Left renal cortex interstitium (tissue), 4 donors: ENCODE data around the gene PRDM15. TPM values are rescaled to one million over a fixed set of nuclear protein-coding genes. Genes with fewer than 3 reads are reported as not detected.

Experiments used
- DNase-seq, 4 donors: peaks; one replicate each; pipeline ENCODE4 v3.0.0-alpha.2; 2013; ENCODE audit warnings: low read depth in 4 of 4, low spot score in 2 of 4, missing footprints in 1 of 4
- polyA plus RNA-seq, 4 donors: library from polyadenylated mRNA; unstranded; fragments of 120-200 nt; gene quantifications; one replicate each; pipeline ENCODE4 v1.2.1, GENCODE V29; 2013; ENCODE audit not compliant: insufficient read length in 4 of 4

PRDM15 gene
- polyA plus RNA-seq, 4 donors = 5.2 to 8.4 (median 6.5) TPM

- no peak for DNase-seq
These were observed 35.2 kb upstream of the PRDM15 start for GRCh38 chr21:41914358-41914757.

DNA sequence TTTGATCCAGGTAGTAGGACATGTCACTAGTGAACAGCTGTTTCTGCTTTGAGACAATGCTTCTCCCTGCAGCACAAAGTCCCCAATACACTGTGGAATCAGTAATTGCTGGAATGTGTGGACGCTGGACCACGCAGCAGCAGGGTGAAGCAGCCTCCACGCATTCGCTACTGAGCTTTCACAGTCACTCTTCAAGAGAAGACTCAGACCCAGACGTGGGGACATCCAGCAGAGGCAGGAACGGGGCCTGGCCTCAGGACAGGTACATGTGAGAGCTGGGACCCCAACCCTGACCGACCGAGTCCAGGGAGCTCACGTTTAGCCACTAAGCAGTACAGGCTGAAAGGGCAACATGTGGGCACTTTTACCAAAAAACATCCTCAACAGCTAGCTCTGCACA is 34.1 kb upstream of the PRDM15 start:
- DNase-seq = no peak

DNA sequence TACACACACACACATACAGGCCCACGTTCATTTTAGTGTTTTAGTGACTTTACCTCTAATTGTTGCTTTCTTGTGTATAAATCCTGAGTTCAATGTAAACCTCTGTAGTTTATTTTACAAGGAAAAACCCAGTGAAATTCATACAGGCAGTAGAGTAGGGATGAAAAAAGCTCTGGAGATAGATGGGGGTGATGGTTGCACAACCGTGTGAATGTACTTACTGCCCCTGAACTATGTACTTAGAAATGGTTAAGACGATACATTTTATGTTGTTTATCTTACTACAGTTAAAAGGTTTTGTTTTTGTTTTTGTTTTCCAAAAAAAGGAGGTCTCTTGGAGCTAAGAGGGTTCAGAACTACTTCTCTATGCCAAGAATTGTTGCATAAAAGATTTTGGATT is 29.7 kb upstream of the PRDM15 start:
- no peak for DNase-seq

GRCh38 chr21:41907496-41908258 is 28.5 kb upstream of the PRDM15 start:
- DNase-seq = no peak

DNA sequence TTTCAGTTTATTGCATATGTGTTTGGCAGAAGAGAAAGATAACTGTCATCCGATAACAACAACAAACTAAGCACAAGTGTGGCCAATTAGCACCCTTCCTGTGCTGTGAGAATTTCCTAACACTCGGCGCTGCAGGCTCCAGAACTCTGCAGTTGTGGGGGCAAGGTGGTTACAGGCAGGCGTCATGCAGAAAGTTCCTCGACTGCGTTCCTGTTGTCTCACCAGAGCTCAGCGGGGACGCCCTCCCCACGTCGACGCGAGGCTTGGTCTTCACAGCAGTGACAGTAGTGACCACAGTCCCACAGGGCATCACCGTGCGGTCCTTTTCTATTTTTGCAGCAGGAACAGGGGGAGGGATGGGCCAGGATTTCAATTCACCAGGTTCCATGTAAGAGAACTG is 27.6 kb upstream of the PRDM15 start:
- no peak for DNase-seq

GRCh38 chr21:41903559-41904351 is 24.6 kb upstream of the PRDM15 start:
- DNase-seq = no peak

DNA sequence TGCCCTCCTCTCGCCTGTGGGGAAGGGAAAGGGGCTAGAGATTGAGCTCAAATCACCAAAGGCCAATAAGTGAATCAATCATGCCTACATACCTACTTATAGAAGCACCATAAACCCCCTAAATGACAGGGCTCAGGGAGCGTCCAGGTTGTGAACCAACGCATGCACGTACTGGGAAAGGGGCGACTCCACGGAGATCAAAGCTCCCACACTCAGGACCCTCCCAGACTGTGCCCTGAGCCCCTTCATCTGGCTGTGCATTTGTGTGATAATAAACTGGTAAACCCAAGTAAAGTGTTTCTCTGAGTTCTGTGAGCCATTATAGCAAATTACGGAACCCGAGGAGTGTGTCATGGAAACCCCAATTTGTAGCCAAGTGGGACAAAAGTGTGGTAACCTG is 23.8 kb upstream of the PRDM15 start:
- no peak for DNase-seq

GRCh38 chr21:41901782-41902181 is 22.6 kb upstream of the PRDM15 start:
- no peak for DNase-seq

DNA sequence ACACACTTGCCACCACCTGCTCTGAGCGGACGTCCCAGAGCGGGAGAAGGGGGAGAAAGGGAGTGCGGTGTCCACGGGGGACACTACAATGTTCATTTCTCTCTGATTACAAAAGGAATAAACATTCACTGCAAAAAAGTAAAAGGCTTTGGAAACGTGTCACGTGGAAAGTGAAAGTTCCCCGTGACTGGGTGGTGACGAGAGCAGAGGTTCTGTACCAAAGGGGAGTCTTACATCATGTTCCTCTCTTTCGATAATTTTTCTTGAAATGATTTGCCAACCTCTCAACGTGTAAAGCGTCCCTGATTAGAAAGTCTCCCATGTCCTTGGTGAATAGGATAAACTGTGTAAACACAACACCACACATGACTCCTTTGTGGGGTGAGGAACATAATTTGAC is 22.0 kb upstream of the PRDM15 start:
- no peak for DNase-seq

- DNase-seq = no peak
These were observed 21.3 kb upstream of the PRDM15 start for GRCh38 chr21:41900401-41900800.

GRCh38 chr21:41899426-41900202 is 20.5 kb upstream of the PRDM15 start:
- no peak for DNase-seq

- no peak for DNase-seq
These were observed 19.9 kb upstream of the PRDM15 start for GRCh38 chr21:41898998-41899397.

DNA sequence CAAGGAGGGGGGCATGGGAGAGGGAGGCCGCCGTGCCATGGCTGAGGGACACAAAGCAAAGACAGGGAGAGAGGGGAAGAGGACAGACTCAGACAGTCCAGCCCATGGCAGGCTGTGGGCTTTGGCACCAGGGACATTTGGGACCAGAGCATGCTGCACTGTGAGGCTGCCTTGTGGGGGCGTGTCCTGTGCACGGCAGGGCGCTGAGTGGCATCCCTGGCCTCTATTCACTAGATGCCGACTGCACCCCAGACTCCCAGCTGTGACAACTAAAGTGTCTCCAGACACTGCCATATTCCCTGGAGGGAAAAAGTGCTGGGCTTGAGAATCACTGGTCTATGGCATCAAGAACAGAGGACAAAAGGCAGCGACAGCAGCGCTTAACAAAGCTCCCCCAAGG is 18.6 kb upstream of the PRDM15 start:
- DNase-seq = no peak

GRCh38 chr21:41897047-41897669 is 18.0 kb upstream of the PRDM15 start:
- DNase-seq = no peak

DNA sequence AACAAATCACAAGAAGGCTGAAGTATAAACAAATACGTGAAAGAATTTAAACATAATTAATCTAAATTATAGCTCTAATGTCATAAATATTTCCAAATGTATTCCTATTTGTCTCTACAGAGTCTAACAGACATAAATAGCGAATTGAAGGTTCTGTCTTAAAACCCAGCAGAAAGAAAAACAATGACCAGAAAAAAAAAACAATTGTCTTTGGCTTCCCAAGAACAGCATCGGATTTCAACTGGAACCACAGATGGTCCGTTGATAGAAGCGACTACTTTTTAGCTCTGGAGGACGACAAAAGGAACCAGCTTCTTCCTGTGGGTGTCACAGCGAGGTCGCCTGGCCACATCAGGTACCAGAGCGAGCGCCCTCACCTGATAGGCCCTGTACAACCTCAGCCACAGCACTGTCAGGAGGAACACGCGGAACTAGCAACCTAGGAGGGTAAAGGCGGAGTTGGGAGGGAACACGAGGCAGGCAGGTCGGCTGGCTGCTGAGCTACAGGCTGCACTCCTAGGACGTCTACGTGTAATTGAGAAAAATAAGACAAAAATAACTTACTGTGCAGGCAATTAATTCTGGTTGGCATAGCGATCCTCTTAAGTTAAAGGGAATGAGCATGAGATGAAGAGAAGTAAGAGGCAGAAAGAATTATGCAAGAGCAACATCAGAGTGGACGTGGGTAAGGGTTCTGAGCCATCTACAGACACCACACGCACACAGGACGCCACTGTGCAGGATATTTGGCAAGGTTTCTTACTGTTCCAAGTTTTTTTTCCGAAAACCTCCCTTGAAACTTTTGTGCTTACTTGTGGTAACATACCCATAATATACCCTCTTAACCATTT is 16.7 kb upstream of the PRDM15 start:
- no peak for DNase-seq

- DNase-seq = no peak
These were observed 15.9 kb upstream of the PRDM15 start for GRCh38 chr21:41894922-41895557.

- DNase-seq = no peak
These were observed 15.4 kb upstream of the PRDM15 start for GRCh38 chr21:41894511-41894910.

DNA sequence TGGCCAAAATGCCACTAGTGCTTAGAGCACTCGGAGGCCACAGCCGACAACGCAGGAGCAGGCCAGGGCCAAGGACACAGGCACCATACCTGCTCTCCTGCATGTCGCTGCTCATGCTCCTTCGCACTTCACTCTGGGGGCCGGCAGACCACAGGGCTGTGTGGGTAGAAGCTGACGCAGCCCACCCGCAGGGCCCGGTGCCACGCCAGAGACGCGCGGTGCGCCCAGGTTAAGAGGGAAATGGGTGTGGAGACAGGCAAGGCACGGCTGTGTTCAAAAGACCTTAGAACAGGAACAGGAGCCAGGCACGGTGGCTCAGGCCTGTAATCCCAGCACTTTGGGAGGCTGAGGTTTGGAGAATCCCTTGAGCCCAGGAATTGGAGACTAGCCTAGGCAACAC is 13.6 kb upstream of the PRDM15 start:
- no peak for DNase-seq

GRCh38 chr21:41891132-41891531 is 12.0 kb upstream of the PRDM15 start:
- DNase-seq = no peak

DNA sequence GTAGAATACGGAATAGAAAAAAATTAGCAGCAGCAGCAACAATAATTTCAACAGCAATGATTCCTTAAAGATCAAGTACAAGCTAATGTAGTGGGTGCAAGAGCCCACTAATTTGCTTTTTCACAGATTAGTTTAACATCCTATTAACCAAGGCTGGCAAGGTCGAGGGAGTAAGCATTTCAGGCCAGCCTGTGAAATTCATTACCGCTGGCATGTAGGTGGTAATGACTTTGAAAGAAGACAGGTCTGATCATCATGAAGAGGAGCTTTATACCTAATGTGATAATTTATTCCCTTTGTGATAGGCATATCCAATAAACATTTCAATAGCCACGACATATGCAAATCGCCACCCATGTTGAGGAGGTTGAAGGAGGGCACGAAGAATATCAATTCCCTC is 11.2 kb upstream of the PRDM15 start:
- no peak for DNase-seq
